ENCODE data around the gene ANKRD33.

GRCh38 chr12:51838762-51839161 is 49.1 kb upstream of the ANKRD33 start:
- TF ChIP-seq CTCF (conservative IDR thresholded peaks at IDR 0.05; ENCODE audit: low read depth in 2 of 2) (no peak), CREB1 (CRISPR knock-in tag; IDR thresholded peaks at IDR 0.05; ENCODE audit: low read depth) (no peak), EZH2 (IDR thresholded peaks at IDR 0.05; ENCODE audit: low read depth, unreplicated experiment) (no peak), POLR2AphosphoS5 (IDR thresholded peaks at IDR 0.05; ENCODE audit: low read depth) (no peak), ZNF331 (CRISPR knock-in tag; IDR thresholded peaks at IDR 0.05; ENCODE audit: low read depth) (no peak), REST (IDR thresholded peaks at IDR 0.05; ENCODE audit: unreplicated experiment) (no peak), EZH2phosphoT487 (IDR thresholded peaks at IDR 0.05; ENCODE audit: unreplicated experiment) (no peak), NANOG (IDR thresholded peaks at IDR 0.05; ENCODE audit: borderline replicate concordance) (no peak), ETS1 (IDR thresholded peaks at IDR 0.05) (no peak), ZNF114 (CRISPR knock-in tag; IDR thresholded peaks at IDR 0.05) (no peak), JUNB (IDR thresholded peaks at IDR 0.05; ENCODE audit: unreplicated experiment) (no peak), ZNF462 (CRISPR knock-in tag; IDR thresholded peaks at IDR 0.05) (no peak)
